C4-2B (cell line): ENCODE measurements around the gene KCNMB2.

Experiments used
- CTCF ChIP-seq: fragments of 450-650 bp; conservative IDR thresholded peaks from 2 replicates; pipeline ENCODE4 v1.5.1; 2017; ENCODE audit warnings: mild to moderate bottlenecking
- ZFX ChIP-seq: fragments of 450-650 bp; IDR thresholded peaks from 2 replicates; pipeline ENCODE4 v1.6.1; 2017

GRCh38 chr3:178706411-178706810, 170.2 kb downstream of the KCNMB2 start:
- no peak for TF ChIP-seq CTCF
- TF ChIP-seq ZFX: no peak
